DMS114 treated with DMSO at 0.1 percent for 48 hours (cell line): ENCODE results near the gene SRCAP.

Experiments used
- DNase-seq: peaks from one replicate; lab custom pipeline; 2025; ENCODE audit not compliant: unreplicated experiment; lab: John Stamatoyannopoulos, UW

Gene SRCAP

DNA sequence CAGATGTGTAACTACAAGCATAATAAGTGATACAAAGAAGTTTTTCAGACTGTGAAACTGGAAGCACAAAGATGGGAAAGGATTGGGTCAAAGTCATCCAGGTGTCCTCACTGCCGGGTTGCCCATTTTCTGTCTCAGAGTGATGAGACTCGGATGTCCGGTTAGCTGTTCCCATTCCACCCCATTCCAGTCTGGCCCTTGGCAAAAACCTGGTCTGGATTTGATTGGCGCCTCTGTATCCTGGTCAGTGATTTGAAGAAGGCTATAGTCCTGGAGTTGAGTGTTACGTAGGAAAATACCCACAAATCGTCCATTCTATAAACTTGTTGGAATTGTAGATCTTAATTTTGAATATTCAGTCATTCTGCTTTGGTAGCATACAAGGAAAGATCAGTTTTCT lies 29.4 kb downstream of the SRCAP start:
- DNase-seq: no peak

DNA sequence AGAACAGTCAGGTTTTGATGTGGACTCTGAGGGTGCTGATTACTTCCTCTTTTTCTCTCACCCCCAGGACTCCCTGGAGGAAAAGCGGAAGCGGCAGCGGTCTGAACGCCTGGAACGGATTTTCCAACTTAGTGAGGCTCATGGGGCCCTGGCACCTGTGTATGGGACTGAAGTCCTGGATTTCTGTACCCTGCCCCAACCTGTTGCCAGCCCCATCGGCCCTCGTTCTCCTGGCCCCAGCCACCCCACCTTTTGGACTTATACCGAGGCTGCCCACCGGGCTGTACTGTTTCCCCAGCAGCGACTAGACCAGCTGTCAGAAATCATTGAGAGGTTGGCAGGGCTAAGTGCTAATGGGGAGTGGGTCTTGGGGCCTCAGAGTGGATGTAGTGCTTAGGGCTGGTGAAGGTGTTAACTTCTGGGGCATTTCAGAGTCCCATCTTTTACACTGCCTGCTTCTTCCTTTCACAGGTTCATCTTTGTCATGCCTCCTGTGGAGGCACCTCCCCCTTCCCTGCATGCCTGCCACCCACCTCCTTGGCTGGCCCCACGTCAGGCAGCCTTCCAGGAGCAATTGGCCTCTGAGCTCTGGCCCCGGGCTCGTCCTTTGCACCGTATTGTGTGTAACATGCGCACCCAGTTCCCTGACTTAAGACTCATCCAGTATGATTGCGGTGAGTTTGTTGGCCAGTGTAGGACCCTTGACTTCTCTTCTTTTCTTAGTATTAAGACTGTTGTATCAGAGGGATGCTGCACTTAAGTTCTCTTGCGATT lies 30.1 kb downstream of the SRCAP start:
- DNase-seq: no peak

DNA sequence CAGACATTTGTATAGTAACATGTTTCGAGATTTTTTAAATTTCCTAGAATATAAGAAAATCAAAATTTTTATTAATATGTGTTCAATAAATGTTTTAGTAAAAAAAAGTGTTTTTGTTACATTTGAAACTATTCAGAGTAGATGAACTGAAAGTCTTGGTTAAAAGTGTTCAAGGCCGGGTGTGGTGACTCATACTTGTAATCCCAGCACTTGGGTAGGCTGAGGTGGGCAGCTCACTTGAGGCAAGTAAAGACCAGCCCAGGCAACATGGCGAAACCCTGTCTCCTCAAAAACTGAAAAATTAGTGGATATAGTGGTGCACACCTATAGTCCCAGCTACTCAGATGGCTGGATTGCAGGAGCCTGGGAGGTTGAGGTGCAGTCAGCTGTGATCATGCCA lies 32.4 kb downstream of the SRCAP start:
- DNase-seq: no peak

DNA sequence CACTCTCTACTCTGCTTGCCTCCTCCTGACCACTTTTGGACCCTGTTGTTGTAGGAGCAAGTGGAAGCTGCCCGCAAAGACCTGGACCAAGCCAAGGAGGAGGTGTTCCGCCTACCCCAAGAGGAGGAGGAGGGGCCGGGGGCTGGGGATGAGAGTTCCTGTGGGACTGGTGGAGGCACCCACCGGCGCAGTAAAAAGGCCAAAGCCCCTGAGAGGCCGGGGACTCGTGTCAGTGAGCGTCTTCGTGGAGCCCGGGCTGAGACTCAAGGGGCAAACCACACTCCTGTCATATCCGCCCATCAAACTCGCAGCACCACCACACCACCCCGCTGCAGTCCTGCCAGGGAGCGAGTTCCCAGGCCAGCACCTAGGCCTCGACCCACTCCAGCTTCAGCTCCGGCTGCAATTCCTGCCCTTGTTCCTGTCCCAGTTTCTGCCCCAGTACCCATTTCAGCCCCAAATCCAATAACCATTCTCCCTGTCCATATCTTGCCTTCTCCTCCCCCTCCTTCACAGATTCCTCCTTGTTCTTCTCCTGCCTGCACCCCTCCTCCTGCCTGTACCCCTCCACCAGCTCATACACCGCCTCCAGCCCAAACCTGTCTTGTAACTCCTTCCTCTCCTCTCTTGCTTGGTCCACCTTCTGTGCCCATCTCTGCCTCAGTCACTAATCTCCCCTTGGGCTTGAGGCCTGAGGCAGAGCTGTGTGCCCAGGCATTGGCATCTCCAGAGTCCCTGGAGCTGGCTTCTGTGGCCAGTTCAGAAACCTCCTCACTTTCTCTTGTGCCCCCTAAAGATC lies 38.2 kb downstream of the SRCAP start:
- DNase-seq: no peak

DNA sequence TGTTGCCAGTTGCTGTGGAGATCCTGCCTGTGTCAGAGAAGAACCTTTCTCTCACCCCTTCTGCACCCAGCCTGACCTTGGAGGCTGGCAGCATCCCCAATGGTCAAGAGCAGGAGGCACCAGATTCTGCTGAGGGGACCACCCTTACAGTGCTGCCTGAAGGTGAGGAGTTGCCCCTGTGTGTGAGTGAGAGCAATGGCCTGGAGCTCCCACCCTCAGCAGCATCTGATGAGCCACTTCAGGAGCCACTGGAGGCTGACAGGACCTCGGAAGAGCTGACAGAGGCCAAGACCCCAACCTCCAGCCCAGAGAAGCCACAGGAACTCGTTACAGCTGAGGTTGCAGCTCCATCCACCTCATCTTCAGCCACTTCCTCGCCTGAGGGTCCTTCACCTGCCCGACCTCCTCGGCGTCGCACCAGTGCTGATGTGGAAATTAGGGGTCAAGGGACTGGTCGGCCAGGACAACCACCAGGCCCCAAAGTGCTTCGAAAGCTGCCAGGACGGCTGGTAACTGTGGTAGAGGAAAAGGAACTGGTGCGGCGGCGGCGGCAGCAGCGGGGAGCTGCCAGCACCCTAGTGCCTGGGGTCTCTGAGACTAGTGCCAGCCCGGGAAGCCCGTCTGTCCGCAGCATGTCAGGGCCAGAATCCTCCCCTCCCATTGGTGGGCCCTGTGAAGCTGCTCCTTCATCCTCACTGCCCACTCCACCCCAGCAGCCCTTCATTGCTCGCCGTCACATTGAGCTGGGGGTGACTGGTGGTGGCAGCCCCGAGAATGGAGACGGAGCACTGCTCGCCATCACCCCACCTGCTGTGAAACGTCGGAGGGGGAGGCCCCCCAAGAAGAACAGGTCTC lies 39.0 kb downstream of the SRCAP start:
- DNase-seq: no peak

DNA sequence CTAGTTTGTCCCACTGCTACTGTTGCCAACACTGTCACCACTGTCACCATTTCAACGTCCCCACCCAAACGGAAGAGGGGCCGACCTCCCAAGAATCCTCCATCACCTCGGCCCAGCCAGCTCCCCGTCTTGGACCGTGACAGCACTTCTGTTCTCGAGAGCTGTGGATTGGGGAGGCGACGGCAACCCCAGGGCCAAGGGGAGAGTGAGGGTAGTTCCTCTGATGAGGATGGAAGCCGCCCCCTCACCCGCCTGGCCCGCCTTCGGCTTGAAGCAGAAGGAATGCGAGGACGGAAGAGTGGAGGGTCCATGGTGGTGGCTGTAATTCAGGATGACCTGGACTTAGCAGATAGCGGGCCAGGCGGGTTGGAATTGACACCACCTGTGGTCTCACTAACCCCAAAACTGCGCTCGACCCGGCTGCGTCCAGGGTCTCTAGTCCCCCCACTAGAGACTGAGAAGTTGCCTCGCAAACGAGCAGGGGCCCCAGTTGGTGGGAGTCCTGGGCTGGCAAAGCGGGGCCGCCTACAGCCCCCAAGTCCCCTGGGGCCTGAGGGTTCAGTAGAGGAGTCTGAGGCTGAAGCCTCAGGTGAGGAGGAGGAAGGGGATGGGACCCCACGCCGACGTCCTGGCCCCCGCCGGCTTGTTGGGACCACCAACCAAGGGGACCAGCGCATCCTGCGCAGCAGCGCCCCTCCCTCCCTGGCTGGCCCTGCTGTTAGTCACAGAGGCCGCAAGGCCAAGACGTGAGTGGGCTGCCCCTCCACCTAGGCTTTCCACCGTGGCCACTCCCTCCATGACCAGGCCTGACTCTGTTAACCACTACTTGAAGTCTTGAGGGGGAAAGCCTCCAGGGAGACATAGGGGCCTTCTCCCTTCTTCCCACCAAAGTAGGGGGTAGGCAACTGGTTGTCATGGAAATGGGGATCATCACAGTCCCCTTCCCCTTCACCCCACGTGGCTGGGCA lies 40.3 kb downstream of the SRCAP start:
- no peak for DNase-seq

DNA sequence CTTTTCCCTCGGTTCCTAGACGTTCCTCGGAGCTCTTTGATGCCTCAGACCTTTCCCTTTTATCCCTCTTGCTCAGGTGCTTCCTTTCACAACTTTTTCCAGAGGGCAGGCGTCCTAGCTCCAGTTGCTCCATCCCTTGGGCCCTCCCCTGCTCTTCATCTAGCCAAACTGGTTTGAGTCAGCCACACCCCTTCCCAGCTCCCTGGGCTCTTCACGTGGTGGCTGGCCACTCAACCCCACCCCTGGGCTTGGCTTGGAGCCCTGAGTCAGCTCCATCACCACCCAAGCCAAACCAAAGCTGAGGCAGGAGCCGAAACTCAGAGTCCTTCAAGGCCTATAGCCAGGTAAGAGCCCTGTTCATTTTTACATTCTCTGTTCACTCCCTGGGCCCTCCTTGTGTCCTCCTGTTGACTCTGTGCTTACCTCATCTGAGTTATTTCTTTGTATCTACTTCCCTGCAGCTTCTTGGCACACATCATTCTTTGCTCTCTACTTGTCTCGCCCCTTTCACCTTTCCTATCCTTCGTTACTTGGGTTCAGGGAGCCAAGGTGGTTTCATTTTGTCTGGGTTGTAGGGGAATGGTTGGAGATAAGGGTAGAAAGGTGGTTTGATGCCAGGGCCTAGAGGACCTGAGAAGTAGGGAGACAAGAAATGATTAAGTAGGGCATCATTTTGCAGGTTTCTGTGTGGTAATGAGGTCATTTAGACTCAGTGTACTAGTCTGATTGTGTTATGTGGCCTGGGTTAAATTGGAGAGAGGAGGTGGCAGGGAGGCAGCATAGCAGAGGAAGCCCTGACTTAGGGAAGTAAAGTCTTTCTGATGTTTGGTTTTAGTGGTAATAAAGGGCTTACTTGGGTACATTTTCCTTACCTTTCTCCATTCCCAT lies 41.6 kb downstream of the SRCAP start:
- DNase-seq: no peak

DNA sequence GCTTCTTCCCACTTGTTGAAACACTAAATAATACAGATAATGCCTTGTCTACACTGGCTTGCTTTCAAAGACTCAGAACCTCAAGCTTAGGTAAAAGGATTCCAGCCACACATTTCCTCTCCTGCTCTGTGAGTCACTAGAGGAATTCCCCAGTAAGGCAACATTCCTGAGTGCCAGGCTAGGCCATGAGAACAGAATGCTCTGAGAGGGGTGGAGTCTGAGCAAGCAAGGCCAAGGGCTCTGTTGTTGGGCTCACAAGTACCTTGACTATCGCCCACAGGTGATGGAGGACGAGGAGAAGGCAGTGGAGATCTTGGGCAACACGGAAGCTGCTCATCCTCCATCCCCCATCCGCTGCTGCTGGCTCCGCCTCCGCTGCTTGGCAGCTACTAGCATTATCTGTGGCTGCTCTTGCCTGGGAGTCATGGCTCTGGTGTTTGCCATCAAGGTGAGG lies 42.5 kb downstream of the SRCAP start:
- DNase-seq: no peak

DNA sequence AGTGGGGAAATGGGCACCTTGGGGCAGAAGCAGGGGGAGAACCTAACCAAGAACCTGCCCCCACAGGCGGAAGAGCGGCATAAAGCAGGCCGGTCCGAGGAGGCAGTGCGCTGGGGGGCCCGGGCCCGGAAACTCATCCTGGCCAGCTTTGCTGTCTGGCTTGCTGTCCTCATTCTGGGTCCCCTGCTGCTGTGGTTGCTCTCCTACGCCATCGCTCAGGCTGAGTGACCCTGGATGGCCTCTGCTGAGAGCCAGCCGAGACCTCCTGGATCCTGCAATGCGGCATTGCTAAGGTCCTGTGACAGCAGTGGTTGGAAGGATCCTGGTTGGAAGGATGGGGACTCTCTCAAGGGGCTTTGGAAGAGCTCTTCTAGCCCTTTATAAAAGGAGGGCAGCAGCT lies 44.7 kb downstream of the SRCAP start:
- DNase-seq: no peak

DNA sequence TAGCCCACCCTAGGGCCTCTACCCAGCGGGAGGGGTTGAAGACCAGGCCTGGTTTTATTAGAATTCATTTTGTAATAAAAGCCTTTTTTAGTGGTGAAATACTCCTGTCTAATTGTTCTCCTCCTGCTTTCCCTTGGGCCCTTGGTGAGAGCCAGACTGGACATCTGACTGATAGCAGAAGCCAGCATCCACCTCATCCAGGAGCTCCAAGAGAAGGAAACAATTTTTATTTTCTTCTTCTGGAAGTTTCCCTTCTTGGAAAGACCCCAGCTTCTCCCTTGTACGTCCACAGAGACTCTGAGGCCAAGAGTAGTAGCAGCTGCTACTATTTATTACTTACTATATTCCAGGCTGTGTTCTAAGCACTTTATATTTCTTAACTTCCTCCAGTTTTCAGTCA lies 45.2 kb downstream of the SRCAP start:
- DNase-seq: no peak

DNA sequence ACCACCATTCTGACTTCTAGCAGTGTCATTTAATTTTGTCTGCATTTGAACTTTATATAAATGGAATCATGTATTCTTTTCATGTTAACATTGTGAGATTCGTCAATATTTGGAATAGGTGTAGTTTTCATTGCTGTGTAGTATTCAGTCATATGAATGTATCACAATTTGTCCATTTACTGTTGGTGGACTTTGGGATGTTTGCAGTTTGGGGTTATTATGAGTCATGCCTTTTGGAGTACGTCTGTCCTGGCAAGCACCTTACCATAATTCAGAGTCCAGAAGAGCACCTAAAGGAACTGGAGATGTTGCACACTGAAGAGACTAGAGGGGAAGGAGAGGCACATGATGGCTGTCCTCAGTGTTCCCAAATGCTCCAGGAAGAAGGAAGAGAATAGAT lies 46.1 kb downstream of the SRCAP start:
- no peak for DNase-seq

DNA sequence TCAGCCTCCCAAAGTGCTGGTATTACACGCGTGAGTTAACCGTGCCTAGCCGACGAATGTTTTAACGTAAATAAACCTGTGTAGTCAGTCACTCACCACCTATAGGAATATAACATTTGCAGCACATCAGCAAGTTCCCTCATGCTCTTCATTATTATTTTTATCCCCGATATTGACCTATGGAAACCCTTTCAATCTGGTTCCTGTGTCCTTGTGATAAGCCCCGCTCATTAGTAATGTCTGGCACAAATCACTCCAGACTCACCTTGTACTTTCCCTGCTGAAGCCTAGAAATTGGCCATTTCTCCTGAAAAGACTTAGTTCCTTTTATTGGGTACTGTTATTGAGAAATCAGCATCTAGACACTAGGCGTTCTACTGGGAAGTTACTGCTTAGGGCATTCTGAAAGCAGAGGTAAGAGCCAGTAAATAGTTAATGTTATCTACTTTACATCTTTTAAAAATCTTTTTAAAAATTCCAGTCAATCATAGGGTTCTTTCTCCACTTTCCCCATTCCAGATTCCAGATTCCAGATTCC lies 47.7 kb downstream of the SRCAP start:
- DNase-seq: no peak

DNA sequence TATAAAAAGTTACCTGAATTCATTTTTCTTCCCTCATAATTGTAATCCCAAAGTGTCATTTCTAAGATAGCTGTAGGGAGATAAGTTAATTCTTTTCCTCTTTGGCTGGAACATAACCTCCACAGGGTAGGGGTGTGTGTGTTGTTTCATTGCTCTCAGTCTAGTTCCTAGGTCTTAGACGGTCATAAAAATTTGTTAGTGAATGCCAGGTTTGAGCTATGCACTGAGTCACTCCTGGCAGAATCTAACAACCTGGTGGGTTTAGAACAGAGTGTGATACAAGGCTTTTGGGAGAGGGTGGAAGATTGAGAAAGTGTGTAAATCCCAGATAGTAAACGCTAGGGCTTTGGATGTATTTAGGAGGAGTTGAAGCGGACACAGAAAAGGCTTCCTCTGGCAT lies 48.4 kb downstream of the SRCAP start:
- DNase-seq: no peak

DNA sequence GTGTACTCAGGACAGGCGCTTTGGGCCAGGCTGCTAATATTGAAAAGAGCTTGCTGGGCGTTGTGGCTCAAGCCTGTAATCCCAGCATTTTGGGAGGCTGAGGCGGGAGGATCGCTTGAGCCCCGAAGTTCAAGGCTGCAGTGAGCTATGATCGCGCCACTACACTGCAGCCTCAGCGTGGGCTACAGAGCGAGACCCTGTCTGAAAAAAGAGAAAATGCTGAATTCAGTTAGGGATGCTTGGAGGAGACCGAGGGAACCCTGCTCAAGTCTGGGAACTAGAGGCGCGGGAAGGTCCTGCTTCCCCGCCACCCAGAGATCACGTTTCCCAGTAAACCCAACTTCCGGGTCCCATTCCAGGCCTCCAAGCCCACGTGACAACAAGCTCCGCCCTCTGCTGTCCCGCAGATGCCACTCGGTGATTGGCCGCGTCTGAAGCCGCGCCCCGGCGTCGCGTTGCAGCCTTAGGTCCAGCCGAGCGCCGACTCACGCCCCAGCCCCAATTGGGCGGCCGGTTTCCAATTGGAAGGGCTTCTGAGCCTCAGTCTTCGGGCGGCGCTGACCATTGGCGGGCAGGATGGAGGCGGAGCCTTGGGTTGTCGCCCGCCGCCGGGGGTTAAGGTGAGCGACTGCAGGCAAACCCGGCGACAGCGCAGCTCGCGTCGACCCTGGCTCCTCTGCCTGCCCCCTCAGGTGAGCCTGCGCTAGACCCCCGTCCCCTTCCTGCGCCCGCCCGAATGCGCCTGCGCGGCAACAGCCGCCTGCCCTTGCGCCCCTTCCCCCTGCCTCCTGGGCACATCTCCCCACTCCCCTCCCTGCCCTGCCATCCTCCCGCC lies 49.0 kb downstream of the SRCAP start, which contains the start of gene PHKG2:
Gene PHKG2, plus strand, starts transcription at position 627 of the 835 bp plus-strand sequence. CDS start 396 bp downstream, outside the sequence.
- DNase-seq: peak; percentile 96

DNA sequence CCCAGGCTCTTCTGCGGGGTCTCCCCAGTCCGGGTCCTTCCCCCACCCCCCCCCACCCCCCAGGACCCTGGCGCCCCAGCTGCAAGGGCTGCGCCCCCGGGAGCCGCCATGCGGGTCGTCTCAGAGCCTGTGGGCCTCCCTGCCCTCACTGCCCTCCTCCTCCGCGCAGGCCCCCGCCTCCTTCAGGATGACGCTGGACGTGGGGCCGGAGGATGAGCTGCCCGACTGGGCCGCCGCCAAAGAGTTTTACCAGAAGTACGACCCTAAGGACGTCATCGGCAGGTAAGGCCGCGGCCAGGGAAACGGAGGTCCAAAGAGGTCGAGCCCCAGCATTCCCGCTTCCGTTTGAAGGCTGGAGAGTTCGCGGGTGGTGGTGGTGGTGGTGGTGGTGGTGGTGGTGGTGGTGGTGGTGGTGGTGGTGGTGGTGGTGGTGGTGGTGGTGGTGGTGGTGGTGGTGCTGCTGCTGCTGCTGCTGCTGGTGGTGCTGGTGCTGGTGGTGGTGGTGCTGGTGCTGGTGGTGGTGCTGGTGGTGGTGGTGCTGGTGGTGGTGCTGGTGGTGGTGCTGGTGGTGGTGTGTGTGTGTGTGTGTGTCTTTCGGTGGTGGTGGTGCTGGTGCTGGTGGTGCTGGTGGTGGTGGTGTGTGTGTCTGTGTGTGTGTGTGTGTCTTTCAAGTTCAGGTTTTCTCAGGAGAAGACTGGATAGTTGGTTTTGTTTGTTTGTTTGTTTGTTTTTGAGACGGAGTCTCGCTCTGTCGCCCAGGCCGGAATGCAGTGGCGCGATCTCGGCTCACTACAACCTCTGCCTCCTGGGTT lies 49.9 kb downstream of the SRCAP start:
- no peak for DNase-seq

DNA sequence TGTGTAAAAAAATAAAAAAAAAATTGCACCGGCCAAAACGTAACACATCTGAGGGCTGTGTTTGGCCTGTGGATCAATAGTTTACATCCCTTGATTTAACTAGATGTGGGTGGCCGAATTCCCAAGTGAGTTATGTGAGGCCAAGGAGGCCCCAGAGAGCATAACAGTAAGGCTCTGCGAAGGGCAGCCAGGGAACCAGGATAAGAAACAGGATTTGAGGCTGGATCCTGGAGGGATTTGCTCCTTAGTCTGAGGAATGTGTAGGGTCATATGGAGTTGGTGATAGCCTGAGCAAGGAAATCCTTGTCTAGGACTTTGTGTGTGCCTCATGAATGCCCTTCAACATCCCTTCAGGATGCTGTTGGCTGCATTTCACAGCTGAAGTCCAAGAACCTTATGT lies 51.2 kb downstream of the SRCAP start:
- no peak for DNase-seq

DNA sequence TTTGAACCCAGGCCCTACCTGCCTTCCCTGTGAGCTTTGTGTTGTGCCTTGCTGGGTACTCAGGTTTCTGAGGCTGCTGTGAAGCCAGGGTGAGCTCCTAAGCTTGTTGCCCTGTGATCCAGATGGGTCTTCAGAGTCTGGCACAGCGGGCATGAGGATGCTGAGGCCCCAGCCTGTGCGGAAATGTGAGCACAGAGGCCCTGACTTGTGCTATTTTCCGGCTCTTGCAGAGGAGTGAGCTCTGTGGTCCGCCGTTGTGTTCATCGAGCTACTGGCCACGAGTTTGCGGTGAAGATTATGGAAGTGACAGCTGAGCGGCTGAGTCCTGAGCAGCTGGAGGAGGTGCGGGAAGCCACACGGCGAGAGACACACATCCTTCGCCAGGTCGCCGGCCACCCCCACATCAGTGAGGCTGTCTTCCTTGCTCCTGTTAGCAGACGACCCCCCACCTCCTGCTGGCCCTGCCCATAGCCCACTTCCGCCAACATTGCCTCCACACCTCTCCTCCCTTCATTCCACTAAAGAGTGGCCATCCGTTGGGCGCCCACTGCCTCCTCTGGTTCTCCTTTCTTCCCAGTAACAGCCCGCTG lies 52.0 kb downstream of the SRCAP start:
- no peak for DNase-seq
